Osteoblast (primary cell): Measurements from ENCODE around the gene NKAIN2. TPM values are rescaled to one million over a fixed set of nuclear protein-coding genes. Genes with fewer than 3 reads are reported as not detected.

Experiments
- DNase-seq: peaks from one replicate; pipeline ENCODE4 v3.0.0; 2011; ENCODE audit warnings: low spot score, mixed read lengths; ENCODE audit not compliant: insufficient read length; ENCODE audit errors: missing footprints
- H2AFZ ChIP-seq: 2 replicates; pipeline ENCODE4 v1.6.0; 2011; ENCODE audit warnings: mild to moderate bottlenecking, low read length
- H3K27ac ChIP-seq: 2 replicates; pipeline ENCODE4 v1.5.1; 2011; ENCODE audit warnings: mild to moderate bottlenecking, low read depth, low read length, moderate library complexity
- H3K27me3 ChIP-seq: 2 replicates; pipeline ENCODE4 v1.6.0; 2012; ENCODE audit warnings: mild to moderate bottlenecking, control low read depth, inconsistent platforms, low read length, moderate library complexity; ENCODE audit not compliant: insufficient read depth
- H3K36me3 ChIP-seq: 2 replicates; pipeline ENCODE4 v1.5.1; 2011; ENCODE audit warnings: mild to moderate bottlenecking, low read length, control low read depth, moderate library complexity; ENCODE audit not compliant: insufficient read depth
- H3K4me1 ChIP-seq: 2 replicates; pipeline ENCODE4 v1.5.1; 2011; ENCODE audit warnings: mild to moderate bottlenecking, low read length, control low read depth, moderate library complexity; ENCODE audit not compliant: insufficient read depth
- H3K4me2 ChIP-seq: 2 replicates; pipeline ENCODE4 v1.6.0; 2011; ENCODE audit warnings: mild to moderate bottlenecking, low read length; ENCODE audit not compliant: insufficient read depth
- H3K4me3 ChIP-seq: fragments of 200-600 bp; sonication (generic); 3 replicates; pipeline ENCODE4 v1.5.1; 2012; ENCODE audit warnings: mild to moderate bottlenecking, low read length, inconsistent platforms; ENCODE audit not compliant: insufficient read depth
- H3K79me2 ChIP-seq: 2 replicates; pipeline ENCODE4 v1.6.0; 2012; ENCODE audit warnings: mild to moderate bottlenecking, low read length, control low read depth, inconsistent platforms; ENCODE audit not compliant: insufficient read depth
- H3K9me3 ChIP-seq: 2 replicates; pipeline ENCODE4 v1.5.1; 2011; ENCODE audit warnings: low read depth, low read length, control low read depth
- H4K20me1 ChIP-seq: 2 replicates; pipeline ENCODE4 v1.6.0; 2012; ENCODE audit warnings: mild to moderate bottlenecking, low read length, control low read depth; ENCODE audit not compliant: insufficient read depth
- CTCF ChIP-seq: IDR thresholded peaks from 2 replicates; pipeline ENCODE4 v1.5.1; 2011; ENCODE audit warnings: mild to moderate bottlenecking, low read depth, low read length, moderate library complexity; ENCODE audit errors: extremely low read depth
- total RNA-seq: library from RNA; depleted of rRNA; stranded (reverse); fragments of >200 nt; gene quantifications from 2 replicates; pipeline ENCODE4 v1.2.3, GENCODE V29; 2012

NKAIN2 gene
- total RNA-seq, 1 donor = under 0.01 TPM

GRCh38 chr6:123768921-123769320 lies 34.7 kb upstream of the NKAIN2 start:
- H3K27ac ChIP-seq = no peak overlapping the region
- no peak for TF ChIP-seq CTCF
- H4K20me1 ChIP-seq = no peaks in the 10 kb centered on the region
- no peaks in the 10 kb centered on the region for H3K36me3 ChIP-seq
- no peaks in the 10 kb centered on the region for H3K27me3 ChIP-seq
- no peak overlapping the region for H2AFZ ChIP-seq
- H3K9me3 ChIP-seq = no peaks in the 10 kb centered on the region
- no peak overlapping the region for H3K4me2 ChIP-seq
- no peak overlapping the region for H3K4me3 ChIP-seq
- H3K79me2 ChIP-seq = no peaks in the 10 kb centered on the region
- H3K4me1 ChIP-seq = peaks cover 4% of the 10 kb centered on the region
- DNase-seq = no peak

GRCh38 chr6:123769431-123769830 lies 34.2 kb upstream of the NKAIN2 start:
- Histone ChIP-seq H3K9me3 (no peaks in the 10 kb centered on the region), H3K36me3 (no peaks in the 10 kb centered on the region), H2AFZ (no peak overlapping the region), H3K79me2 (no peaks in the 10 kb centered on the region), H3K4me2 (no peak overlapping the region), H3K27me3 (no peaks in the 10 kb centered on the region), H3K4me3 (no peak overlapping the region), H3K27ac (no peak overlapping the region), H3K4me1 (peaks cover 4% of the 10 kb centered on the region), H4K20me1 (no peaks in the 10 kb centered on the region)
- DNase-seq = no peak
- no peak for TF ChIP-seq CTCF

GRCh38 chr6:123770247-123770949 lies 33.3 kb upstream of the NKAIN2 start:
- H3K79me2 ChIP-seq = no peaks in the 10 kb centered on the region
- no peak for DNase-seq
- no peak overlapping the region for H3K4me3 ChIP-seq
- H4K20me1 ChIP-seq = no peaks in the 10 kb centered on the region
- H2AFZ ChIP-seq = no peak overlapping the region
- no peak overlapping the region for H3K4me2 ChIP-seq
- no peak overlapping the region for H3K27ac ChIP-seq
- TF ChIP-seq CTCF = no peak
- peaks cover 4% of the 10 kb centered on the region for H3K4me1 ChIP-seq
- H3K36me3 ChIP-seq = no peaks in the 10 kb centered on the region
- H3K9me3 ChIP-seq = no peaks in the 10 kb centered on the region
- H3K27me3 ChIP-seq = no peaks in the 10 kb centered on the region

- no peak overlapping the region for H2AFZ ChIP-seq
- no peaks in the 10 kb centered on the region for H3K79me2 ChIP-seq
- no peaks in the 10 kb centered on the region for H3K36me3 ChIP-seq
- H3K4me1 ChIP-seq = peaks cover 4% of the 10 kb centered on the region
- no peak overlapping the region for H3K27ac ChIP-seq
- no peaks in the 10 kb centered on the region for H4K20me1 ChIP-seq
- no peak overlapping the region for H3K4me3 ChIP-seq
- H3K9me3 ChIP-seq = no peaks in the 10 kb centered on the region
- no peak for DNase-seq
- TF ChIP-seq CTCF = no peak
- no peak overlapping the region for H3K4me2 ChIP-seq
- no peaks in the 10 kb centered on the region for H3K27me3 ChIP-seq
Observed at GRCh38 chr6:123771126-123771525, 32.5 kb upstream of the NKAIN2 start.
